ENCODE results near the gene RAD17.

DNA sequence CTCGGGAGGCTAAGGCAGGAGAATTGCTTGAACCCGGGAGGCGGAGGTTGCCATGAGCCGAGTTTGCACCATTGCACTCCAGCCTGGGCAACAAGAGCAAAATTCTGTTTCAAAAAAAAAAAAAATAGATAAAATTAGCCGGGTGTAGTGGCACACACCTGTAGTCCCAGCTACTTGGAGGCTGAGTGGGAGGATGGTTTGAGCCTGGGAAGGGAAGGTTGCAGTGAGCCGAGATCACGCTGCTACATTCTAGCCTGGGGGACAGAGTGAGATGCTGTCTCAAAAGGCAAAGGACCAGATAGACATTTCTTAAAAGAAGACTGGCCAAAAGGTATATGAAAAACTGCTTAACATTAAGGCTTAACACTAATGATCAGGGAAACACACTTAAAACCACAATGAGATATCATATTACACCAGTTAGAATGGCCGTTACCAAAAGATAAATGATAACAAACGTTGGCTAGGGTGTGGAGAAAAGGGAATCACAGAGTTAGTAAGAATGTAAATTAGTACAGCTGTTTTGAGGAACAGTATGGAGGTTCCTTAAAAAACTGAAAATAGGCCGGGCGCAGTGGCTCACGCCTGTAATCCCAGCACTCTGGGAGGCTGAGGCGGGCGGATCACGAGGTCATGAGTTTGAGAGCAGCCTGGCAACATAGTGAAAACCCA is 35.2 kb downstream of the RAD17 start:
- TF ChIP-seq, protein P1, sequence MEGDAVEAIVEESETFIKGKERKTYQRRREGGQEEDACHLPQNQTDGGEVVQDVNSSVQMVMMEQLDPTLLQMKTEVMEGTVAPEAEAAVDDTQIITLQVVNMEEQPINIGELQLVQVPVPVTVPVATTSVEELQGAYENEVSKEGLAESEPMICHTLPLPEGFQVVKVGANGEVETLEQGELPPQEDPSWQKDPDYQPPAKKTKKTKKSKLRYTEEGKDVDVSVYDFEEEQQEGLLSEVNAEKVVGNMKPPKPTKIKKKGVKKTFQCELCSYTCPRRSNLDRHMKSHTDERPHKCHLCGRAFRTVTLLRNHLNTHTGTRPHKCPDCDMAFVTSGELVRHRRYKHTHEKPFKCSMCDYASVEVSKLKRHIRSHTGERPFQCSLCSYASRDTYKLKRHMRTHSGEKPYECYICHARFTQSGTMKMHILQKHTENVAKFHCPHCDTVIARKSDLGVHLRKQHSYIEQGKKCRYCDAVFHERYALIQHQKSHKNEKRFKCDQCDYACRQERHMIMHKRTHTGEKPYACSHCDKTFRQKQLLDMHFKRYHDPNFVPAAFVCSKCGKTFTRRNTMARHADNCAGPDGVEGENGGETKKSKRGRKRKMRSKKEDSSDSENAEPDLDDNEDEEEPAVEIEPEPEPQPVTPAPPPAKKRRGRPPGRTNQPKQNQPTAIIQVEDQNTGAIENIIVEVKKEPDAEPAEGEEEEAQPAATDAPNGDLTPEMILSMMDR (conservative IDR thresholded peaks at IDR 0.05; ENCODE audit: low read length), result no peak
- TF ChIP-seq EZH2phosphoT487 (IDR thresholded peaks at IDR 0.05; ENCODE audit: borderline replicate concordance), result no peak
